ENCODE results near the gene DOCK11. TPM values are rescaled to one million over a fixed set of nuclear protein-coding genes. Genes with fewer than 3 reads are reported as not detected.

DOCK11 gene
- total RNA-seq, 2 donors from 2014 or later, result 45.5 to 50.6 TPM

GRCh38 chrX:118734909-118735308 is 239.3 kb downstream of the DOCK11 start:
- H3K9me3 Mint-ChIP-seq, result peaks cover 3% of the 10 kb centered on the region
- H3K4me3 Mint-ChIP-seq, result no peak overlapping the region
- H3K36me3 Mint-ChIP-seq (ENCODE audit: low read depth), result no peaks in the 10 kb centered on the region
- H3K4me1 Mint-ChIP-seq, result no peaks in the 10 kb centered on the region
- peak; percentile 47 for ATAC-seq (replicated peaks)
- no peak overlapping the region for H3K27ac Mint-ChIP-seq
- peaks cover 25% of the 10 kb centered on the region for H3K27me3 Mint-ChIP-seq

Other genes starting within 250 kb of the DOCK11 start
- gene WDR44, start 149.7 kb upstream of the DOCK11 start, total RNA-seq, result 10 to 100 TPM; 12.0 to 12.7 TPM
- gene IL13RA1, start 231.8 kb downstream of the DOCK11 start, total RNA-seq, result 1 to 10 TPM in 1 of 2 donors, under 1 TPM in 1; 0.45 to 1.2 TPM